Neural progenitor cell (in vitro differentiated cells): ENCODE data around the gene ADGRA1. TPM values are rescaled to one million over a fixed set of nuclear protein-coding genes. Genes with fewer than 3 reads are reported as not detected.

Source experiments
- DNase-seq: peaks from one replicate; pipeline ENCODE4 v3.0.0-alpha.2; 2016; ENCODE audit warnings: low spot score
- H2AFZ ChIP-seq: fragments of 200-600 bp; sonication (generic); replicated peaks from 2 replicates; pipeline ENCODE4 v1.6.1; 2016; ENCODE audit warnings: antibody characterized with exemption
- H3F3A ChIP-seq: fragments of 200-600 bp; sonication (generic); 2 replicates; pipeline ENCODE4 v1.6.1; 2016; ENCODE audit warnings: antibody characterized with exemption, low read depth
- H3K27ac ChIP-seq: fragments of 200-600 bp; sonication (generic); 2 replicates; pipeline ENCODE4 v1.5.1; 2016; ENCODE audit warnings: mild to moderate bottlenecking
- H3K27me3 ChIP-seq: fragments of 200-600 bp; sonication (generic); 2 replicates; pipeline ENCODE4 v1.6.1; 2016; ENCODE audit warnings: mild to moderate bottlenecking, moderate library complexity
- H3K36me3 ChIP-seq: fragments of 200-600 bp; sonication (generic); 2 replicates; pipeline ENCODE4 v1.5.1; 2016
- H3K4me1 ChIP-seq: fragments of 200-600 bp; sonication (generic); 2 replicates; pipeline ENCODE4 v1.6.1; 2016; ENCODE audit warnings: mixed run types
- H3K4me2 ChIP-seq: fragments of 200-600 bp; sonication (generic); 2 replicates; pipeline ENCODE4 v1.6.1; 2016
- H3K4me3 ChIP-seq: fragments of 200-600 bp; sonication (generic); 2 replicates; pipeline ENCODE4 v1.5.1; 2016
- H3K79me2 ChIP-seq: fragments of 200-600 bp; sonication (generic); 2 replicates; pipeline ENCODE4 v1.6.1; 2016; ENCODE audit warnings: low read depth
- H3K9ac ChIP-seq: fragments of 200-600 bp; sonication (generic); 2 replicates; pipeline ENCODE4 v1.6.1; 2016
- H3K9me3 ChIP-seq: fragments of 200-600 bp; sonication (generic); 2 replicates; pipeline ENCODE4 v1.5.1; 2016; ENCODE audit warnings: low read depth
- H4K20me1 ChIP-seq: fragments of 200-600 bp; sonication (generic); 2 replicates; pipeline ENCODE4 v1.6.1; 2016; ENCODE audit warnings: low read depth
- H3K27ac Mint-ChIP-seq: 3 replicates; pipeline ENCODE4 v1.8.0; 2021; ENCODE audit warnings: mixed read lengths
- H3K27me3 Mint-ChIP-seq: 2 replicates; pipeline ENCODE4 v1.8.0; 2022; ENCODE audit warnings: low read depth, mild to moderate bottlenecking, inconsistent platforms, moderate library complexity, mixed read lengths; ENCODE audit not compliant: insufficient read depth
- H3K36me3 Mint-ChIP-seq: 3 replicates; pipeline ENCODE4 v1.8.0; 2021; ENCODE audit warnings: mixed read lengths
- H3K4me1 Mint-ChIP-seq: 3 replicates; pipeline ENCODE4 v1.8.0; 2021; ENCODE audit warnings: mixed read lengths
- H3K4me3 Mint-ChIP-seq: 3 replicates; pipeline ENCODE4 v1.8.0; 2021; ENCODE audit warnings: mild to moderate bottlenecking, moderate library complexity, mixed read lengths
- H3K9me3 Mint-ChIP-seq: 3 replicates; pipeline ENCODE4 v1.8.0; 2020; ENCODE audit warnings: mixed read lengths
- EZH2 ChIP-seq: fragments of 200-600 bp; sonication (generic); IDR thresholded peaks from 2 replicates; pipeline ENCODE4 v1.6.1; 2017; ENCODE audit warnings: antibody characterized with exemption, mild to moderate bottlenecking, moderate library complexity
- EZH2phosphoT487 ChIP-seq: fragments of 200-600 bp; sonication (generic); IDR thresholded peaks from 2 replicates; pipeline ENCODE4 v1.6.1; 2017; ENCODE audit warnings: antibody characterized with exemption
- total RNA-seq: library from RNA; depleted of rRNA; stranded (reverse); fragments of >200 nt; gene quantifications from 2 replicates; pipeline ENCODE4 v1.2.3, GENCODE V29; 2015; ENCODE audit warnings: low replicate concordance
- TF ChIP-seq, protein P1 (sequence below): fragments of 200-600 bp; sonication (generic); IDR thresholded peaks from 2 replicates; pipeline ENCODE4 v1.5.1; 2017; ENCODE audit warnings: antibody characterized with exemption, mild to moderate bottlenecking

Gene ADGRA1
- total RNA-seq, 1 donor from 2014 or later: not detected

- H3K4me2 ChIP-seq: no peak overlapping the region
- Mint-ChIP-seq H3K27ac (no peak overlapping the region), H3K4me3 (no peak overlapping the region), H3K27me3 (peaks cover 13% of the 10 kb centered on the region), H3K36me3 (peaks cover 3% of the 10 kb centered on the region), H3K4me1 (peaks cover 33% of the 10 kb centered on the region), H3K9me3 (peaks cover 7% of the 10 kb centered on the region)
- H3K79me2 ChIP-seq: no peaks in the 10 kb centered on the region
- TF ChIP-seq EZH2phosphoT487: no peak
- no peak for TF ChIP-seq EZH2
- no peak for DNase-seq
- no peaks in the 10 kb centered on the region for H3K36me3 ChIP-seq
- peaks cover 23% of the 10 kb centered on the region for H3K4me1 ChIP-seq
- H2AFZ ChIP-seq: no peak overlapping the region
- no peak overlapping the region for H3K27ac ChIP-seq
- no peak overlapping the region for H3K4me3 ChIP-seq
- H3F3A ChIP-seq: peaks cover 3% of the 10 kb centered on the region
- peaks cover 19% of the 10 kb centered on the region for H3K27me3 ChIP-seq
- H4K20me1 ChIP-seq: peaks cover 3% of the 10 kb centered on the region
- no peak overlapping the region for H3K9ac ChIP-seq
- H3K9me3 ChIP-seq: peaks cover 6% of the 10 kb centered on the region
These were observed 14.8 kb downstream of the ADGRA1 start for GRCh38 chr10:133102415-133103095.

- Mint-ChIP-seq H3K27me3 (peaks cover 16% of the 10 kb centered on the region), H3K36me3 (peaks cover 4% of the 10 kb centered on the region), H3K9me3 (peaks cover 14% of the 10 kb centered on the region), H3K27ac (no peak overlapping the region), H3K4me1 (peaks cover 33% of the 10 kb centered on the region), H3K4me3 (no peak overlapping the region)
- Histone ChIP-seq H3K27ac (no peak overlapping the region), H3K4me1 (peaks cover 23% of the 10 kb centered on the region), H3K27me3 (peaks cover 19% of the 10 kb centered on the region), H4K20me1 (peaks cover 3% of the 10 kb centered on the region), H3K36me3 (no peaks in the 10 kb centered on the region), H2AFZ (no peak overlapping the region), H3K9ac (no peak overlapping the region), H3K4me3 (no peak overlapping the region), H3F3A (peaks cover 3% of the 10 kb centered on the region), H3K9me3 (peaks cover 10% of the 10 kb centered on the region), H3K79me2 (no peaks in the 10 kb centered on the region), H3K4me2 (no peak overlapping the region)
- no peak for DNase-seq
- TF ChIP-seq, protein P1, sequence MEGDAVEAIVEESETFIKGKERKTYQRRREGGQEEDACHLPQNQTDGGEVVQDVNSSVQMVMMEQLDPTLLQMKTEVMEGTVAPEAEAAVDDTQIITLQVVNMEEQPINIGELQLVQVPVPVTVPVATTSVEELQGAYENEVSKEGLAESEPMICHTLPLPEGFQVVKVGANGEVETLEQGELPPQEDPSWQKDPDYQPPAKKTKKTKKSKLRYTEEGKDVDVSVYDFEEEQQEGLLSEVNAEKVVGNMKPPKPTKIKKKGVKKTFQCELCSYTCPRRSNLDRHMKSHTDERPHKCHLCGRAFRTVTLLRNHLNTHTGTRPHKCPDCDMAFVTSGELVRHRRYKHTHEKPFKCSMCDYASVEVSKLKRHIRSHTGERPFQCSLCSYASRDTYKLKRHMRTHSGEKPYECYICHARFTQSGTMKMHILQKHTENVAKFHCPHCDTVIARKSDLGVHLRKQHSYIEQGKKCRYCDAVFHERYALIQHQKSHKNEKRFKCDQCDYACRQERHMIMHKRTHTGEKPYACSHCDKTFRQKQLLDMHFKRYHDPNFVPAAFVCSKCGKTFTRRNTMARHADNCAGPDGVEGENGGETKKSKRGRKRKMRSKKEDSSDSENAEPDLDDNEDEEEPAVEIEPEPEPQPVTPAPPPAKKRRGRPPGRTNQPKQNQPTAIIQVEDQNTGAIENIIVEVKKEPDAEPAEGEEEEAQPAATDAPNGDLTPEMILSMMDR: no peak
- TF ChIP-seq EZH2phosphoT487 (no peak), EZH2 (no peak)
These were observed 15.7 kb downstream of the ADGRA1 start for GRCh38 chr10:133103311-133103910.

DNA sequence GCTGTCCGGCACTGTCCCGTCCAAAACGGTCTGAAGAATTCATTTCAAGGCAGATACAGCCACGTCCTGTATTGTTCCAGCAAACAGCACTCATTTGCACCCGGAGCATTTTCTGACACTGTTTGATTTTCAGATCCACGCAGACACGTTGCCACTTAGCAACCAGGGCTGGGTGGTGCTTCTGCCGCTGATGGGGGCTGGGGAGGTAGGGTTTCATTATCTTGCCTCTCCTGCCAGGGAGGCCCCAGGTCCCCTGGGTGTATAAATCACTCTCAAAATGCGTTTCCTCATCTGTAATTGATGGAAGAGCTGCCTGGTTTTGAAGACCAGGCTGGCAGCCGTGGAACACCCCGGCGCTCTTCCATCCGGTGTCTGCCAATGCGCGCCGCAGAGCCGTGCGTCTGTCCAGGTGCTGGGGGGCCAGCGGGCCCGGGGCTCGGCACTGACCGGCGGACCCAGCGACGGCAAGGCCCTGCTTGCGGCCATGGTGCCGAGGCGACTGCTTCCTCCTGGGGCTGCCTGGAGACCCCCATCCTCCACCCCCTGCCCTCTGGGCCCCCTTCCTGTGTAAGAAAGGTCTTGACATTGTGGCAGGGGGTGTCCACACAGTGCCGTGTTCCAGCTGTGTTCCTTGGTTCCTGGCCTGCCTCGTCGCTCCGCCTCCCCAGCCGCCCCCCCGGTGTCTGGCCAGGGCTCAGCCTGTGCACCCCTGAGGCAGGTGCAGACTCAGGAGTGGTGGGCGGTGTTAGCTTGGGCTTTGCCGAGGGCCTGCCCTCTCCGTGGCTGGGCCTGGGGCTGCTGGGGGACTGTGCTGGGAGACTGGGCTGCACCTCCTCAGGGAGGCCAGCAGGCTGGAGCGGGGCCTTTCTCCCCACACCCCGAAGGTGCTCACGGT is 16.6 kb downstream of the ADGRA1 start:
- Histone ChIP-seq H4K20me1 (peaks cover 3% of the 10 kb centered on the region), H3F3A (peaks cover 3% of the 10 kb centered on the region), H3K4me3 (no peak overlapping the region), H3K27me3 (peaks cover 19% of the 10 kb centered on the region), H2AFZ (no peak overlapping the region), H3K4me1 (peaks cover 23% of the 10 kb centered on the region), H3K79me2 (no peaks in the 10 kb centered on the region), H3K4me2 (no peak overlapping the region), H3K9me3 (peaks cover 10% of the 10 kb centered on the region), H3K9ac (no peak overlapping the region), H3K36me3 (no peaks in the 10 kb centered on the region), H3K27ac (no peak overlapping the region)
- Mint-ChIP-seq H3K4me3 (peak overlapping the region; percentile 27), H3K4me1 (peaks cover 33% of the 10 kb centered on the region), H3K36me3 (peaks cover 4% of the 10 kb centered on the region), H3K27me3 (peaks cover 16% of the 10 kb centered on the region), H3K27ac (no peak overlapping the region), H3K9me3 (peaks cover 17% of the 10 kb centered on the region)
- TF ChIP-seq EZH2 (no peak), EZH2phosphoT487 (no peak)
- TF ChIP-seq, protein P1: no peak
- no peak for DNase-seq
